ENCODE data around the gene PLEKHH1. TPM values are rescaled to one million over a fixed set of nuclear protein-coding genes. Genes with fewer than 3 reads are reported as not detected.
A peak's percentile ranks its signal among the peaks of the same experiment; 100 is the strongest.

Gene PLEKHH1
- total RNA-seq, 1 donor: 0.45 TPM

- TF ChIP-seq, protein P1, sequence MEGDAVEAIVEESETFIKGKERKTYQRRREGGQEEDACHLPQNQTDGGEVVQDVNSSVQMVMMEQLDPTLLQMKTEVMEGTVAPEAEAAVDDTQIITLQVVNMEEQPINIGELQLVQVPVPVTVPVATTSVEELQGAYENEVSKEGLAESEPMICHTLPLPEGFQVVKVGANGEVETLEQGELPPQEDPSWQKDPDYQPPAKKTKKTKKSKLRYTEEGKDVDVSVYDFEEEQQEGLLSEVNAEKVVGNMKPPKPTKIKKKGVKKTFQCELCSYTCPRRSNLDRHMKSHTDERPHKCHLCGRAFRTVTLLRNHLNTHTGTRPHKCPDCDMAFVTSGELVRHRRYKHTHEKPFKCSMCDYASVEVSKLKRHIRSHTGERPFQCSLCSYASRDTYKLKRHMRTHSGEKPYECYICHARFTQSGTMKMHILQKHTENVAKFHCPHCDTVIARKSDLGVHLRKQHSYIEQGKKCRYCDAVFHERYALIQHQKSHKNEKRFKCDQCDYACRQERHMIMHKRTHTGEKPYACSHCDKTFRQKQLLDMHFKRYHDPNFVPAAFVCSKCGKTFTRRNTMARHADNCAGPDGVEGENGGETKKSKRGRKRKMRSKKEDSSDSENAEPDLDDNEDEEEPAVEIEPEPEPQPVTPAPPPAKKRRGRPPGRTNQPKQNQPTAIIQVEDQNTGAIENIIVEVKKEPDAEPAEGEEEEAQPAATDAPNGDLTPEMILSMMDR (IDR thresholded peaks at IDR 0.05; ENCODE audit: insufficient read depth, low read length): no peak
- no peak overlapping the region for H3K4me3 ChIP-seq (ENCODE audit: low read depth, low read length)
- DNase-seq (ENCODE audit: low read depth): no peak
Observed at GRCh38 chr14:67630186-67630585, 97.1 kb downstream of the PLEKHH1 start.

GRCh38 chr14:67630938-67631337, 97.8 kb downstream of the PLEKHH1 start:
- H3K4me3 ChIP-seq (ENCODE audit: low read depth, low read length): no peak overlapping the region
- no peak for DNase-seq (ENCODE audit: low read depth)
- TF ChIP-seq, protein P1 (IDR thresholded peaks at IDR 0.05; ENCODE audit: insufficient read depth, low read length): no peak

- TF ChIP-seq, protein P1 (IDR thresholded peaks at IDR 0.05; ENCODE audit: insufficient read depth, low read length): no peak
- no peak for DNase-seq (ENCODE audit: low read depth)
- no peak overlapping the region for H3K4me3 ChIP-seq (ENCODE audit: low read depth, low read length)
Observed at GRCh38 chr14:67633451-67634147, 100.5 kb downstream of the PLEKHH1 start.

DNA sequence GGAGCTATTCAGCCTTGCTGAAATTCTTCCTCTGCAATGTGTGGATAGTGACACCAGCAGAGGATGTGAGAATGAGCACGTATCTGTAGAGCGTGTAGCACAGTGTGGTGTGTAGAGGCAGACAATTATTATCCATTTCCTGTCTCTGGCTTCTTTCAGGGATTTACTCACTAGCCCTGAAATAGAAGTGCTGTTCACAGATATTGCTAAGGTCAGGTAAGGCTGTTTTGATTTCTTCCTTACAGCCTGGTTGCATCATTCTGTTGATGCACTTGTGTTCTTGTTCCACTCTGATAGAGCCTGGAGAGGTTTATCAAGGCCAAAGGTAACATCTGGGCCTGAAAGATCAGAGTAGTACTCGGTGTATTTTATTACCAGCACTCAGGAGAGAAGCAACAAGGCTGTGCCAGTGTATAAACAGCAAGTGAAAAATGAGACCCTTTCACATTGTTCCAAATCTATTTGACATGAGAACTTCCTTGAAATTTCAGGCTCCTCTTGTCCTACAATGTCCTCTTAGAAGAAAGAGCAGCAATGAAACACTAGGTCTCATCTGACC, 103.3 kb downstream of the PLEKHH1 start:
- no peak overlapping the region for H3K4me3 ChIP-seq (ENCODE audit: low read depth, low read length)
- TF ChIP-seq, protein P1 (IDR thresholded peaks at IDR 0.05; ENCODE audit: insufficient read depth, low read length): no peak
- DNase-seq (ENCODE audit: low read depth): peak; percentile 25

- no peak overlapping the region for H3K4me3 ChIP-seq (ENCODE audit: low read depth, low read length)
- TF ChIP-seq, protein P1 (IDR thresholded peaks at IDR 0.05; ENCODE audit: insufficient read depth, low read length): no peak
- no peak for DNase-seq (ENCODE audit: low read depth)
Observed at GRCh38 chr14:67638642-67639041, 105.6 kb downstream of the PLEKHH1 start.

Small RNAs within 50 kb of the gene (small RNA-seq; reads per million reads assigned to genes)
- gene AL132640.3 (not detected), gene RF00019 (not detected)

Other genes starting within 250 kb of the PLEKHH1 start
- 118 and 281 TPM in 2 replicates for gene ATP6V1D, start 173.5 kb upstream of the PLEKHH1 start, total RNA-seq (ENCODE audit: low replicate concordance)
- gene EIF2S1, start 173.0 kb upstream of the PLEKHH1 start, total RNA-seq (ENCODE audit: low replicate concordance): 139 and 166 TPM in 2 replicates
- 1.8 and 2.8 TPM in 2 replicates for gene PLEK2, start 121.1 kb upstream of the PLEKHH1 start, total RNA-seq (ENCODE audit: low replicate concordance)
- gene TMEM229B, start 44.6 kb upstream of the PLEKHH1 start, total RNA-seq (ENCODE audit: low replicate concordance): 0.81 and 1.8 TPM in 2 replicates
- 8.0 and 16.8 TPM in 2 replicates for gene PIGH, start 67.0 kb downstream of the PLEKHH1 start, total RNA-seq (ENCODE audit: low replicate concordance)
- gene ARG2, start 86.6 kb downstream of the PLEKHH1 start, total RNA-seq (ENCODE audit: low replicate concordance): 0.74 and 7.0 TPM in 2 replicates
- gene VTI1B, start 141.3 kb downstream of the PLEKHH1 start, total RNA-seq (ENCODE audit: low replicate concordance): 48.5 and 69.0 TPM in 2 replicates
- gene RDH11, start 162.5 kb downstream of the PLEKHH1 start, total RNA-seq (ENCODE audit: low replicate concordance): 78.9 and 110 TPM in 2 replicates
- gene RDH12, start 168.6 kb downstream of the PLEKHH1 start, total RNA-seq (ENCODE audit: low replicate concordance): 0.82 TPM in 1 of 2 replicates, not detected in the other